K562 (cell line): ENCODE measurements around the gene METTL2B. TPM values are rescaled to one million over a fixed set of nuclear protein-coding genes. Genes with fewer than 3 reads are reported as not detected.

Experiments used
- ARID2 ChIP-seq: fragments of 450-650 bp; IDR thresholded peaks from 2 replicates; pipeline ENCODE4 v1.6.1; 2017; ENCODE audit warnings: antibody characterized with exemption, mild to moderate bottlenecking
- CHAMP1 ChIP-seq: fragments of 450-650 bp; IDR thresholded peaks from 2 replicates; pipeline ENCODE4 v1.6.1; 2016; ENCODE audit warnings: mild to moderate bottlenecking
- ERF ChIP-seq: fragments of 450-650 bp; formaldehyde crosslinking; IDR thresholded peaks from 2 replicates; pipeline ENCODE4 v1.4.0; 2020; ENCODE audit warnings: mild to moderate bottlenecking, mixed read lengths
- GTF2E2 ChIP-seq: fragments of 200-800 bp; sonication (Bioruptor generic); IDR thresholded peaks from 2 replicates; pipeline ENCODE4 v1.6.1; 2016; ENCODE audit warnings: missing genetic modification characterization, missing compliant biosample characterization
- KAT2B ChIP-seq: IDR thresholded peaks from one replicate; pipeline ENCODE4 v1.6.1; 2012; ENCODE audit warnings: low read depth, mild to moderate bottlenecking, control low read depth, inconsistent platforms, low read length, moderate library complexity
- L3MBTL2 ChIP-seq: fragments of 450-650 bp; IDR thresholded peaks from 2 replicates; pipeline ENCODE4 v1.6.1; 2016; ENCODE audit warnings: mild to moderate bottlenecking, moderate library complexity
- NKRF ChIP-seq: fragments of 450-650 bp; IDR thresholded peaks from 2 replicates; pipeline ENCODE4 v1.6.1; 2016; ENCODE audit warnings: borderline replicate concordance
- NR1H2 ChIP-seq: sonication (generic); formaldehyde crosslinking; IDR thresholded peaks from 2 replicates; pipeline ENCODE4 v1.4.0; 2020; ENCODE audit warnings: mild to moderate bottlenecking, missing genetic modification reagents
- SIN3A ChIP-seq, 2 experiments: fragments of 150-350 bp in 1 of 2; IDR thresholded peaks; 2 replicates each; pipeline ENCODE4 v1.6.1; 2011 to 2016; ENCODE audit warnings: borderline replicate concordance in 2 of 2, low read depth in 2 of 2, low read length in 2 of 2, mild to moderate bottlenecking in 2 of 2, moderate library complexity in 2 of 2; ENCODE audit not compliant: control insufficient read depth in 1 of 2
- SREBF1 ChIP-seq: fragments of 150-350 bp; IDR thresholded peaks from 2 replicates; pipeline ENCODE4 v1.6.1; 2014; ENCODE audit warnings: antibody characterized with exemption, low read depth, low read length, borderline replicate concordance
- SREBF2 ChIP-seq: sonication (generic); formaldehyde crosslinking; IDR thresholded peaks from 2 replicates; pipeline ENCODE4 v1.4.0; 2020; ENCODE audit warnings: mild to moderate bottlenecking, missing genetic modification reagents
- U2AF1 ChIP-seq: fragments of 200-400 bp; formaldehyde crosslinking; optimal IDR thresholded peaks from 2 replicates; pipeline ENCODE3; 2017; ENCODE audit warnings: mild to moderate bottlenecking, low read depth, low read length, moderate library complexity
- ZNF76 ChIP-seq: fragments of 250-450 bp; sonication (Bioruptor Pico); IDR thresholded peaks from 2 replicates; pipeline ENCODE4 v1.4.0; 2020; ENCODE audit warnings: mild to moderate bottlenecking, moderate library complexity, borderline replicate concordance
- ZNF79 ChIP-seq: fragments of 250-450 bp; sonication (Bioruptor Pico); IDR thresholded peaks from 2 replicates; pipeline ENCODE4 v1.4.0; 2020; ENCODE audit warnings: low read depth, mild to moderate bottlenecking, moderate library complexity
- ZSCAN32 ChIP-seq: fragments of 450-650 bp; formaldehyde crosslinking; IDR thresholded peaks from 2 replicates; pipeline ENCODE4 v1.4.0; 2020; ENCODE audit warnings: mild to moderate bottlenecking, moderate library complexity
- polyA plus RNA-seq, 8 experiments: library from polyadenylated mRNA; depleted of rRNA in 4 of 8; stranded (reverse) in 5 of 8; unstranded in 3 of 8; fragments of >200 nt; fragmentation: Nextera tagmentation in 2 of 8; fragmentation: Illumina TruSeq in 1 of 8; extraction: Ambion mirVana in 2 of 8; extraction: Trizol in 1 of 8; gene quantifications; 2 replicates each; pipeline versions ENCODE4 v1.2.1 to v1.2.3, GENCODE V29; 2011 to 2014; ENCODE audit warnings: inconsistent platforms in 1 of 8, missing spikeins in 1 of 8
- total RNA-seq, 7 experiments: library from RNA; depleted of rRNA in 6 of 7; stranded (reverse); fragments of >200 nt in 6 of 7; fragmentation: Illumina TruSeq in 2 of 7; extraction: Trizol in 2 of 7; gene quantifications; 2 replicates each; pipeline versions ENCODE4 v1.2.1 to v1.2.3, GENCODE V29; 2011 to 2021; ENCODE audit warnings: low replicate concordance in 1 of 7

The METTL2B gene
- total and polyA plus RNA-seq, 9 of the 15 experiments (the other 6 are each of a cell fraction or from before 2014, with no cell fraction given): 35.9 to 95.7 (median 79.2) TPM

- 0 out of 2 replicates have a peak, but pooled peaks have one; percentile 23 for TF ChIP-seq SREBF1
- peak; percentile 78; the same call in 1 of the 2 replicates for TF ChIP-seq NR1H2 (CRISPR knock-in tag)
- no peak for TF ChIP-seq ZNF79 (CRISPR knock-in tag)
- TF ChIP-seq CHAMP1: no peak
- 0 out of 2 replicates have a peak, but pooled peaks have one; percentile 75 for TF ChIP-seq ERF (CRISPR knock-in tag)
- no peak for TF ChIP-seq ZSCAN32 (CRISPR knock-in tag)
- TF ChIP-seq ZNF76: peak; percentile 57; the same call in 1 of the 2 replicates
- TF ChIP-seq SIN3A (IDR thresholded peaks at IDR 0.05; ENCODE audit: borderline replicate concordance in 2 of 2, control insufficient read depth in 1 of 2, low read depth in 2 of 2, low read length in 2 of 2): peak in 1 of 2 experiments; percentile 25; a peak in 1 of 4 replicates
- no peak for TF ChIP-seq U2AF1
- TF ChIP-seq NKRF: no peak
- TF ChIP-seq GTF2E2 (tag): peak; percentile 85
- no peak for TF ChIP-seq ARID2
- no peak for TF ChIP-seq L3MBTL2
- peak; percentile 81; the same call in 1 of the 2 replicates for TF ChIP-seq SREBF2 (CRISPR knock-in tag)
- TF ChIP-seq KAT2B: no peak
Observed at GRCh38 chr7:128454808-128455542, 21.6 kb upstream of the METTL2B start (continued).
